Ectodermal cell (in vitro differentiated cells): Measurements from ENCODE around the gene MVP.
A peak's percentile ranks its signal among the peaks of the same experiment; 100 is the strongest.

Source experiments
- H3K27ac ChIP-seq: 2 replicates; pipeline ENCODE4 v1.7.0; 2013; ENCODE audit warnings: mild to moderate bottlenecking, low read depth, low read length; ENCODE audit not compliant: insufficient read depth, poor library complexity, severe bottlenecking
- H3K27me3 ChIP-seq: 2 replicates; pipeline ENCODE4 v1.7.0; 2013; ENCODE audit warnings: mild to moderate bottlenecking, low read length; ENCODE audit not compliant: insufficient read depth, control insufficient read depth, poor library complexity, severe bottlenecking
- H3K36me3 ChIP-seq: one replicate; pipeline ENCODE4 v1.7.0; 2013; ENCODE audit warnings: low read length; ENCODE audit not compliant: control insufficient read depth, insufficient read depth
- H3K4me1 ChIP-seq: one replicate; pipeline ENCODE4 v1.7.0; 2013; ENCODE audit warnings: low read length; ENCODE audit not compliant: control insufficient read depth, insufficient read depth
- H3K4me3 ChIP-seq: 2 replicates; pipeline ENCODE4 v1.7.0; 2013; ENCODE audit warnings: low read depth, low read length, control low read depth; ENCODE audit not compliant: insufficient read depth
- H3K9me3 ChIP-seq: 2 replicates; pipeline ENCODE4 v1.7.0; 2013; ENCODE audit warnings: mild to moderate bottlenecking, low read length, moderate library complexity; ENCODE audit not compliant: control insufficient read depth
- WGBS, 2 experiments: methylation state at CpG; one replicate each; pipeline ENCODE4 v1.1.7; 2013; ENCODE audit warnings: missing lambda C conversion rate in 2 of 2; 5-methylcytosine and 5-hydroxymethylcytosine counted together

Gene MVP

DNA sequence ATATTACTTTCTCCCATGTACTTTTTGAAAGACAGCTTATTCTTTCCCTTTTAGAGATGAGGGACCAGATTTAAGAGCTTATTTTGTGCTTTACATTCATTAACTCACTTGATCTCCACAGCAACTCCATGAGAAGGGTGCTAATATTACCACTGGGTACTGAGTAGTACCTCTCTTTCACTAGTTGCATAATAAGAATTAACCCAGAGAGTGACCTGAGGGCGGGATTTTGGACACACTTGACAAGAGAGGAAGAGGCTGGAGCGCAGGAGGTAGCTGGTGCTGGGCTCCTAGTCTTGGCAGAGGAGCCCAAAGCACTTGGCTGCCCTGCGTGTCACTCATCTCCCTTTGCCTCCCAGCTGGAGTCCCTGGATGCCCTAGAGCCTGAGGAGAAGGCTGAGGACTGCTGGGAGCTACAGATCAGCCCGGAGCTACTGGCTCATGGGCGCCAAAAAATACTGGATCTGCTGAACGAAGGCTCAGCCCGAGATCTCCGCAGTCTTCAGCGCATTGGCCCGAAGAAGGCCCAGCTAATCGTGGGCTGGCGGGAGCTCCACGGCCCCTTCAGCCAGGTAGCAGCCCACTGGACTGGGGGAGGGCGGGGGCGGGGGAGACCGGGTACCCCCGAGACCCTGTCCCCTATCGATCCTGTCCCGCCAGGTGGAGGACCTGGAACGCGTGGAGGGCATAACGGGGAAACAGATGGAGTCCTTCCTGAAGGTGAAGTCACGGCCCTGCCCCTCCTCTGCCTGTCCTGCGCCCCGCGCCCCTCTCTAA lies 15.6 kb upstream of the MVP start:
- H3K36me3 ChIP-seq = peaks cover 32% of the 10 kb centered on the region
- peak overlapping the region; percentile 91 for H3K27ac ChIP-seq
- H3K9me3 ChIP-seq = no peaks in the 10 kb centered on the region
- peaks cover 19% of the 10 kb centered on the region for H3K4me1 ChIP-seq
- H3K4me3 ChIP-seq = peak overlapping the region; percentile 68
- 36 to 41% methylated on average over 26 of the region's 26 CpGs for WGBS, 2 experiments
- no peaks in the 10 kb centered on the region for H3K27me3 ChIP-seq

DNA sequence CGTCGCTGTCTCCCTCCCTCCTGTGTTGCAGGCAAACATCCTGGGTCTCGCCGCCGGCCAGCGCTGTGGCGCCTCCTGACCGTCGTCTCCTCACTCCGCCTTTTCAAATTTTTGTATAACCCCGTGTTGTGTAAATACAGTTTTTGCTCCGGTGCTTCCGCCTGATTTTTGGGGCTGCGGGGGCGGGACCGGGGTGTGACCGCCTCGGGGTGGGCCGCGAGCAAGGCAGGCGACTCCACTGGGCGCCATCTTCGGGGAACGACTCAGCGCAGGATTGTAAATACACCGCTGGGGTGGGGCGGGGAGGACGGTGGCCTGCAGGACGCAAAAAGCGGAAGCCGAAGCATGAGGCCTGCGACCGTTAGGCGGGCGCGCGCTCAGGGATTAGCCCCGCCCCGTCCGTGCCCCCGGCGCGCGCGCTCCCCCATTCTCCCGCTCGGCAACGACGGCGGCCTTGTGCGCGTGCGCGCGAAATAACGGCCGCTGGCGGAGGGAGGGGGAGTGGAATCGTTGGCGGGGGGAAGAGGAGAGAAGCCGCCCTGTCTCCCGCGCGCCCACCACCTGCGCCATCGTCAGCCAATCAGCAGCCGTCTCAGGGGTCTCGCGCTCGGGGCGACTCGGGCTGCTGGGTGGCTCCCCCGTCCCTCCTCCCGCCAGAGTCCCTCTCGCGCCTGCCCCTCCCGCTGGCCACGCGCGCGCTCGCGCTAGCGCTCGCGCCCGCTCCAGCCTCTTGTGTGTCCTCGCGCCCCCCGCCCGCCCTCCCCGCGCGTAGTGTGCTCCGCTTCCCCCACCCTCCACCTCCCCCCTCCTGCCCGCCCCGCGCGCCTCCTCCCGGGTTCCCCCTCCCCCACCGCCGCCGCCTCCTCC lies 14.8 kb upstream of the MVP start:
- Histone ChIP-seq H3K9me3 (no peaks in the 10 kb centered on the region), H3K27ac (peak overlapping the region; percentile 91), H3K27me3 (no peaks in the 10 kb centered on the region), H3K36me3 (peaks cover 27% of the 10 kb centered on the region), H3K4me1 (peaks cover 27% of the 10 kb centered on the region), H3K4me3 (peak overlapping the region; percentile 68)
- WGBS, 2 experiments = 0 to 1% methylated on average over 87 to 89 of the region's 103 CpGs

DNA sequence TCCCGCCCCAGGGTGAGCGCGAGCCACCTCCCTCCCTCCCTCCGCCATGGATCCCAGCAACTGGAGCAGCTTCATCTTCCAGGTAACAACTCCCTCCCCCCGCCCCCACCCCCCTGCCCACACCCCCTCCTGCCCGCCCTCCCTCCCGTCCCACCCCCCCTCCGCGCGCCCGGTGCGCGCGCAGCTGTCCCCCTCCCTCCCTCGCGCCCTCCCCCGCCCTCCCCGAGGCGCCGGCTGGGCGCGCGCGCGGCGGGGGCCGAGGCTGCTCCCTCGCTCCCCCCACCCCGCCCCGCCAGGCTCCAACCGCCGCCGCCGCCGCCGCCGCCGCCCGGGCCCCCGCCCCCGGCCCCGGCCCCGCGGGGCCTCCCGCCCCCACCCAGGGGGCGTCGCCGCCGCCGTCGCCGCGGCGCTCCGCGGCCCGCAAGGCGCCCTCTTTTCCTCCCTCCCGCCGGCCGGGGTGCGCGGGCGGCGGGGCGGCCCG lies 14.1 kb upstream of the MVP start, which contains the start of gene MAZ:
TSS of gene MAZ (plus strand) at position 431 of the 481 bp plus-strand sequence. CDS start 173 bp downstream, outside the sequence.
- peak within 1 kb of the TSS; percentile 70 for H3K4me3 ChIP-seq
- no peaks in the 10 kb centered on the region for H3K27me3 ChIP-seq
- peak within 1 kb of the TSS; percentile 91 for H3K27ac ChIP-seq
- H3K9me3 ChIP-seq = no peaks in the 10 kb centered on the region
- WGBS, 2 experiments = 0% methylated on average over 34 to 46 of the region's 67 CpGs
- H3K36me3 ChIP-seq = peaks cover 21% of the 10 kb centered on the region
- peaks cover 33% of the 10 kb centered on the region for H3K4me1 ChIP-seq

DNA sequence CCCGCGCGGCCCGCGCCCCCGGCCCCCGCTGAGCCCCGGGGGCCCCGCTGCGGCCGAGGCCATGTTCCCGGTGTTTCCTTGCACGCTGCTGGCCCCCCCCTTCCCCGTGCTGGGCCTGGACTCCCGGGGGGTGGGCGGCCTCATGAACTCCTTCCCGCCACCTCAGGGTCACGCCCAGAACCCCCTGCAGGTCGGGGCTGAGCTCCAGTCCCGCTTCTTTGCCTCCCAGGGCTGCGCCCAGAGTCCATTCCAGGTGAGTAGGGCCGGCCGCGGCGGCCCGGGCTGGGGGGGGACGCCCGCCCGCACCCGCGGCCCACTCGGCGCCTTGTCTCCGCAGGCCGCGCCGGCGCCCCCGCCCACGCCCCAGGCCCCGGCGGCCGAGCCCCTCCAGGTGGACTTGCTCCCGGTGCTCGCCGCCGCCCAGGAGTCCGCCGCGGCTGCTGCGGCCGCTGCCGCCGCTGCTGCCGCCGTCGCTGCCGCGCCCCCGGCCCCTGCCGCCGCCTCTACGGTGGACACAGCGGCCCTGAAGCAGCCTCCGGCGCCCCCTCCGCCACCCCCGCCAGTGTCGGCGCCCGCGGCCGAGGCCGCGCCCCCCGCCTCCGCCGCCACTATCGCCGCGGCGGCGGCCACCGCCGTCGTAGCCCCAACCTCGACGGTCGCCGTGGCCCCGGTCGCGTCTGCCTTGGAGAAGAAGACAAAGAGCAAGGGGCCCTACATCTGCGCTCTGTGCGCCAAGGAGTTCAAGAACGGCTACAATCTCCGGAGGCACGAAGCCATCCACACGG lies 13.4 kb upstream of the MVP start:
- Histone ChIP-seq H3K4me3 (peak overlapping the region; percentile 70), H3K27me3 (no peaks in the 10 kb centered on the region), H3K4me1 (peaks cover 33% of the 10 kb centered on the region), H3K27ac (peak overlapping the region; percentile 86), H3K36me3 (peaks cover 16% of the 10 kb centered on the region), H3K9me3 (no peaks in the 10 kb centered on the region)
- WGBS, 2 experiments = 0% methylated on average over 99 of the region's 99 CpGs

DNA sequence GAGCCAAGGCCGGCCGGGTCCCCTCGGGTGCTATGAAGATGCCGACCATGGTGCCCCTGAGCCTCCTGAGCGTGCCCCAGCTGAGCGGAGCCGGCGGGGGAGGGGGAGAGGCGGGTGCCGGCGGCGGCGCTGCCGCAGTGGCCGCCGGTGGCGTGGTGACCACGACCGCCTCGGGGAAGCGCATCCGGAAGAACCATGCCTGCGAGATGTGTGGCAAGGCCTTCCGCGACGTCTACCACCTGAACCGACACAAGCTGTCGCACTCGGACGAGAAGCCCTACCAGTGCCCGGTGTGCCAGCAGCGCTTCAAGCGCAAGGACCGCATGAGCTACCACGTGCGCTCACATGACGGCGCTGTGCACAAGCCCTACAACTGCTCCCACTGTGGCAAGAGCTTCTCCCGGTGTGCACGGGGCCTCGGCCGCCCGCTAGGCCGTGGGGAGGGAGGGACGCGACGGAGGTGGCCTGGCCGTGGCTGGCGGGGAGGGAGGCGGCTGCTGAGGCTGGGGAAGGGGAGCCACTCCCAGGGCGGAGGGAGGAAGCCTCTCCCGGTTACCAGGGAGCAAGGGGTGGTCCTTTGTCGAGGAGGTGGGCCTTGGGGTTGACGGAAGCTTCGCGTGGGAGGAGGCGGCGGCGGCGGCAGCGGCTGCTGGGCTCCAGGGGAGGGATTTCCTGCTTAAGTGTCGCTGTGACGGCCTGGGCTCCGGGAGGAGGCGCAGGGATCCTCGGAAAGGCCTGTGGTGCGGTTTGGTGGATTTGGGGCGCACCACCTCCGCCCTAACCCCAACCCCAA lies 12.6 kb upstream of the MVP start:
- H3K4me1 ChIP-seq = peaks cover 33% of the 10 kb centered on the region
- H3K4me3 ChIP-seq = peak overlapping the region; percentile 70
- H3K27ac ChIP-seq = peak overlapping the region; percentile 86
- WGBS, 2 experiments = 1% methylated on average over 69 of the region's 69 CpGs
- no peaks in the 10 kb centered on the region for H3K9me3 ChIP-seq
- H3K27me3 ChIP-seq = no peaks in the 10 kb centered on the region
- peaks cover 12% of the 10 kb centered on the region for H3K36me3 ChIP-seq

DNA sequence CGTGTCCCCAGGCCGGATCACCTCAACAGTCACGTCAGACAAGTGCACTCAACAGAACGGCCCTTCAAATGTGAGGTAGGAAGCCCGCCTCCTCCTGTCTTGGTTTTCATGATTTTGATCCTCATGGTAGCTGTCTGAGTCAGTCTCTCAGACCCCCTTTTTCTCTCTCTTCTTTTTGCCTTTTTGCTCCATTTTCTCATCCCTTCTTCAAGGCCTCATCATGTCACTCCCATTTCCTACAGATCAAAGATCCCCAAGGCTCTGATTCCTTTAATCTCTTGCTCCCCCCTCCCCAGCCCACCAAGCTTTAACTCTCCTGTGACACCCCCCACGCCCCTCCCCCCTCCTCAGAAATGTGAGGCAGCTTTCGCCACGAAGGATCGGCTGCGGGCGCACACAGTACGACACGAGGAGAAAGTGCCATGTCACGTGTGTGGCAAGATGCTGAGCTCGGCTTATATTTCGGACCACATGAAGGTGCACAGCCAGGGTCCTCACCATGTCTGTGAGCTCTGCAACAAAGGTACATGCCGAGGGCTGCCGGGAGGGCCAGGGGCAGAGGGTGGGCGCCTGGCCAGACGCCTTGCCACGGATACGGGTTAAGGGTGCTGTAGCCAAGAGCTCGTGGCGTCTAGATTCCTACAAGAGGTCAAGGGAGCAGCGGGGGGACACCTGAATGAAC lies 11.9 kb upstream of the MVP start:
- Histone ChIP-seq H3K36me3 (peaks cover 6% of the 10 kb centered on the region), H3K4me1 (peaks cover 38% of the 10 kb centered on the region), H3K9me3 (no peaks in the 10 kb centered on the region), H3K4me3 (peak overlapping the region; percentile 70), H3K27ac (no peak overlapping the region), H3K27me3 (no peaks in the 10 kb centered on the region)
- 63 to 65% methylated on average over 25 of the region's 25 CpGs for WGBS, 2 experiments

DNA sequence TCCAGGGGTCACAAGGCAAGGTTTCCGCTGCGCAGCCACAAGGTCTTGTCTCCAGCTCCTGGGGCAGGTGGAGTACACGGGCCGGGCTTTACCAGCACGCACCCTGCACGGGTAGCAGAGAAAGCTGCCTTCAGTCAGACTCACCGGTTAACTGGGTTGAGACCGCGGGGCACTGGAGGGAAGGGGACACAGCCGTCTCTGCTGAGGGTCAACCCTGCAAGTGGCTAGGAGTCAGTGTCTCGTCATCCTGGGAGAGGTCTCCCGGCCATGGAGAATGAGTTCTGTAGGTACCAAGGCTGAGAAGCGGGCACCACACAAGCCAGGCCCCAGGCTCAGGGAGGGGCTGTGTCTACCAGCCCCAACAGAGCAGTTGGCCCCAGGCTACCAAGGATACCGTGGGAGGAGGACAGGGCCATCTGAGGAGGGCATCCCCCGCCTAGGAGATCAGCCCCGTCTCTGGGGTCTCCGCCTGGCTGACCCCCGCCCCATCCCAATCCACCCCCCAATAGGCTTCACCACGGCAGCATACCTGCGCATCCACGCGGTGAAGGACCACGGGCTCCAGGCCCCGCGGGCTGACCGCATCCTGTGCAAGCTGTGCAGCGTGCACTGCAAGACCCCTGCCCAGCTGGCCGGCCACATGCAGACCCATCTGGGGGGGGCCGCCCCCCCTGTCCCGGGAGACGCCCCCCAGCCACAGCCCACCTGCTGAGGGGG lies 11.1 kb upstream of the MVP start:
- Histone ChIP-seq H3K4me1 (peaks cover 46% of the 10 kb centered on the region), H3K4me3 (peak overlapping the region; percentile 20), H3K36me3 (peaks cover 6% of the 10 kb centered on the region), H3K27me3 (no peaks in the 10 kb centered on the region), H3K9me3 (no peaks in the 10 kb centered on the region), H3K27ac (no peak overlapping the region)
- 86 to 87% methylated on average over 31 of the region's 31 CpGs for WGBS, 2 experiments

DNA sequence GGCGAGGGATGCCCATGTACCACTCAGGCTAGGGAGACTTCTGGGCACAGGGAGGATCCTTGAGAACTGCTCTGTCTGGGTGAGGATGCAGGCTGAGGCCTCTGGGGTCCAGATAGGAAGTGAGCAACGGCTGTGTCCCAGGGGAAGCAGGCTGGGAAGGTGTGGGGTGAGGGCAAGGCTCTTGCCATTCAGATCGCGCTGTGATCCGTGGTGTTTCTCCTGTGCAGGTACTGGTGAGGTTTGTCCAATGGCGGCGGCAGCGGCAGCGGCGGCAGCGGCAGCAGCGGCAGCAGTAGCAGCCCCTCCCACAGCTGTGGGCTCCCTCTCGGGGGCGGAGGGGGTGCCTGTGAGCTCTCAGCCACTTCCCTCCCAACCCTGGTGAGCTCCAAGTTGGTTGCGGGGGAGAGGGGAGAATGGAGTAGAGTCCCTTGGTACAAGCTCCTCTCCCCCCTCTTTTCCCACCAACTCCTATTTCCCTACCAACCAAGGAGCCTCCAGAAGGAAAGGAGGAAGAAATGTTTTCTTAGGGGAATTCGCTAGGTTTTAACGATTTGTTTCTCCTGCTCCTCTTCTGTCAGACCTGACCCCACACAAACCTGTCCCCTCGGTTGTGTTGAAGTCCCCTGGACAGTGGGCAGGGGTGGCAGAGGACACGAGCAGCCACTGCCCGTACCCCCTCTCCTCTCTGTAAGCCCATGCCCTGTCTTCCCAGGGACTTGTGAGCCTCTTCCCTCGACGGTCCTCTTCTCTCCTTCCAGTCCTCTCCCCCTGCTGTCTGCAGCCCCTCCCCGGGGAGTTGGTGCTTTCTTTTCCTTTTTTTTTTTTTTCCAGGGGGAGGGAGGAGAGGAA lies 10.2 kb upstream of the MVP start:
- peaks cover 6% of the 10 kb centered on the region for H3K36me3 ChIP-seq
- peak overlapping the region; percentile 20 for H3K4me3 ChIP-seq
- H3K9me3 ChIP-seq = no peaks in the 10 kb centered on the region
- H3K4me1 ChIP-seq = peaks cover 43% of the 10 kb centered on the region
- WGBS, 2 experiments = 51 to 54% methylated on average over 22 to 23 of the region's 23 CpGs
- H3K27ac ChIP-seq = peak overlapping the region; percentile 96
- no peaks in the 10 kb centered on the region for H3K27me3 ChIP-seq
